Gastroesophageal sphincter (tissue), 3 donors: Measurements from ENCODE around the gene ZBTB32.

Experiments used
- EP300 ChIP-seq: sonication (generic); formaldehyde crosslinking; IDR thresholded peaks from one replicate; pipeline ENCODE4 v1.6.1; 2017; ENCODE audit warnings: antibody characterized with exemption, mild to moderate bottlenecking
- TF ChIP-seq, protein P1 (sequence below), 4 experiments: fragments of 200-600 bp in 2 of 4; fragments of 450-650 bp in 2 of 4; sonication (generic) in 1 of 4; IDR thresholded peaks; one replicate each; pipeline ENCODE4 v1.5.1; 2017 to 2019; ENCODE audit warnings: antibody characterized with exemption in 4 of 4, mild to moderate bottlenecking in 2 of 4, moderate library complexity in 2 of 4

DNA sequence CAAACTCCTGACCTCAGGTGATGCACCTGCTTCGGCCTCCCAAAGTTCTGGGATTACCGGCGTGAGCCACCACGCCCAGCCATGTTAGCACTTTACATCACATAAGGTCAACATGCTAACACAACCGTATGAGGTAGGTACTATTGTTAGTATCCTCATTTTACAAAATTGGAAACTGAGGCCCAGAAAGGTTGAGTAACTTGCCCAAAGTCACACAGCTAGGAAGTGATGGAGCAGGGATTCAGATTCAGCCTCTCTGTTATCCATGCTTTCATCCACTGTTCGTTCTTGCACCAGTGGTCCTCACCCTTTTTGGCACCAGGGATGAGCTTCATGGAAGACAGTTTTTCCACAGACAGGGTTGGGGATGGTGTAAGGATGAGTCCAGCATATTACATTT, 47.7 kb upstream of the ZBTB32 start:
- TF ChIP-seq, protein P1, sequence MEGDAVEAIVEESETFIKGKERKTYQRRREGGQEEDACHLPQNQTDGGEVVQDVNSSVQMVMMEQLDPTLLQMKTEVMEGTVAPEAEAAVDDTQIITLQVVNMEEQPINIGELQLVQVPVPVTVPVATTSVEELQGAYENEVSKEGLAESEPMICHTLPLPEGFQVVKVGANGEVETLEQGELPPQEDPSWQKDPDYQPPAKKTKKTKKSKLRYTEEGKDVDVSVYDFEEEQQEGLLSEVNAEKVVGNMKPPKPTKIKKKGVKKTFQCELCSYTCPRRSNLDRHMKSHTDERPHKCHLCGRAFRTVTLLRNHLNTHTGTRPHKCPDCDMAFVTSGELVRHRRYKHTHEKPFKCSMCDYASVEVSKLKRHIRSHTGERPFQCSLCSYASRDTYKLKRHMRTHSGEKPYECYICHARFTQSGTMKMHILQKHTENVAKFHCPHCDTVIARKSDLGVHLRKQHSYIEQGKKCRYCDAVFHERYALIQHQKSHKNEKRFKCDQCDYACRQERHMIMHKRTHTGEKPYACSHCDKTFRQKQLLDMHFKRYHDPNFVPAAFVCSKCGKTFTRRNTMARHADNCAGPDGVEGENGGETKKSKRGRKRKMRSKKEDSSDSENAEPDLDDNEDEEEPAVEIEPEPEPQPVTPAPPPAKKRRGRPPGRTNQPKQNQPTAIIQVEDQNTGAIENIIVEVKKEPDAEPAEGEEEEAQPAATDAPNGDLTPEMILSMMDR (IDR thresholded peaks at IDR 0.05), result no peak
- TF ChIP-seq EP300, result no peak
